ENCODE results near the gene DAB2. TPM values are rescaled to one million over a fixed set of nuclear protein-coding genes. Genes with fewer than 3 reads are reported as not detected.
A peak's percentile ranks its signal among the peaks of the same experiment; 100 is the strongest.

The DAB2 gene
- polyA plus RNA-seq, 1 donor (not counting 4 experiments of a cell fraction or from before 2014, with no cell fraction given) = 10.4 TPM

DNA sequence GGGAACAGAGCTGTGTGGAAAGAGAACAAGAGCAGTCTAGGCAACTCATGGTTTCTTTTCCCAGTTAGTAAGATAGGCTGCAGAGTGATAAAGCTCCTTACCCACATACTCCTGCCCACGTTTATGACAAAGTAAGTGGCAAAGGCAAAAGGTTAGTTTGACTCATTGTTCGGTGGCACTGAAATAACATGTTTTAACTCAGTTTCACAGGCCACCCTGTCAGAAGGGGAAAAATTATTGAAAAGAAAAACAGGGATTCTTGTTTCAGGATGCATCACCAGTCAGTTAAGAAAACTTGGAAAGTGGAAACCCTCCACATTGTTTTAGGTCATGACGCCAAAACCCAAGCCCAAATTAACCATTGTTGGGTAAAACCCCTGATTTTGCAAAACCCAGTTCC is 22.3 kb upstream of the DAB2 start:
- FAIRE-seq = peak; percentile 46
- Histone ChIP-seq H4K20me1 (ENCODE audit: control insufficient read depth, extremely low read depth, insufficient read depth, low read length) (no peaks in the 10 kb centered on the region), H3K27ac (ENCODE audit: control insufficient read depth, insufficient read depth, low read length) (no peak overlapping the region), H2AFZ (ENCODE audit: control insufficient read depth, low read length) (no peak overlapping the region), H3K4me1 (ENCODE audit: control insufficient read depth, extremely low read depth, insufficient read depth, low read length) (no peaks in the 10 kb centered on the region), H3K9ac (ENCODE audit: control insufficient read depth, extremely low read depth, insufficient read depth, low read length) (no peak overlapping the region), H3K27me3 (ENCODE audit: control insufficient read depth, extremely low read depth, insufficient read depth, low read length) (no peaks in the 10 kb centered on the region), H3K79me2 (ENCODE audit: control insufficient read depth, insufficient read depth, low read length) (no peaks in the 10 kb centered on the region), H3K36me3 (ENCODE audit: control insufficient read depth in 2 of 2, extremely low read depth in 1 of 2, insufficient read depth in 2 of 2, low read length in 2 of 2) (no peaks in the 10 kb centered on the region), H3K9me3 (ENCODE audit: control insufficient read depth, low read depth, low read length) (no peaks in the 10 kb centered on the region), H3K4me3 (ENCODE audit: control insufficient read depth in 2 of 3, extremely low read depth in 1 of 3, insufficient read depth in 2 of 3, low read depth in 1 of 3, low read length in 3 of 3) (no peak overlapping the region), H3K4me2 (ENCODE audit: control insufficient read depth, extremely low read depth, insufficient read depth, low read depth, low read length) (no peak overlapping the region), H3K9me1 (ENCODE audit: control insufficient read depth, extremely low read depth, insufficient read depth, low read length) (no peaks in the 10 kb centered on the region)
- DNase-seq (ENCODE audit: low read depth, low spot score) = no peak
- no peak for TF ChIP-seq EZH2 (IDR thresholded peaks at IDR 0.05; ENCODE audit: low read length)
- TF ChIP-seq CTCF (optimal IDR thresholded peaks at IDR 0.05 in 1 of 3, IDR thresholded peaks at IDR 0.05 in 1 of 3, conservative IDR thresholded peaks at IDR 0.05 in 1 of 3; ENCODE audit: extremely low read depth in 1 of 3, insufficient read depth in 2 of 3, low read length in 3 of 3) = no peak
- dilution Hi-C loops (cut with MboI; ENCODE audit: extremely low pct_ligation_motif_present, low sequenced_read_pairs) = no loop called here

DNA sequence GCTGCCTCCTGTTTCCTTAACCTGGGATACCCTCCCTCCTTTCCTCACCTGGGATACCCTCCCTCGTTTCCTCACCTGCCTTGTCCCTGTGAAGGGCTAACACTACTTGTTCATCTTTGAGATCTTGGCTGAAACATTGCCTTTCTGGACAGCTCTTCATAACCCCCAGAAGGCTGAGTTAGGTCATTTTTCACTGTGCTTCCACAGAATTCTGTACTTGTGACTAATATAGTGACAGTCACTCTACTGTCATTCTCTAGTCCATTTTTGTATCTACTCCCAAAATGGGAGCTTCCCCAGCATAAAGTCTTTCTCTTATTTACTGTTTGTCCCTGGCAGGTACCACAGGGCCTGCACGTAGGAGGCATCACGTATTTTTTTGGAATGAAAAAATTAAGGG is 21.5 kb upstream of the DAB2 start:
- H3K27me3 ChIP-seq (ENCODE audit: control insufficient read depth, extremely low read depth, insufficient read depth, low read length) = no peaks in the 10 kb centered on the region
- H4K20me1 ChIP-seq (ENCODE audit: control insufficient read depth, extremely low read depth, insufficient read depth, low read length) = no peaks in the 10 kb centered on the region
- H3K27ac ChIP-seq (ENCODE audit: control insufficient read depth, insufficient read depth, low read length) = no peak overlapping the region
- no peaks in the 10 kb centered on the region for H3K79me2 ChIP-seq (ENCODE audit: control insufficient read depth, insufficient read depth, low read length)
- H3K4me3 ChIP-seq (ENCODE audit: control insufficient read depth in 2 of 3, extremely low read depth in 1 of 3, insufficient read depth in 2 of 3, low read depth in 1 of 3, low read length in 3 of 3) = no peak overlapping the region
- no peak overlapping the region for H3K4me2 ChIP-seq (ENCODE audit: control insufficient read depth, extremely low read depth, insufficient read depth, low read depth, low read length)
- no peaks in the 10 kb centered on the region for H3K9me1 ChIP-seq (ENCODE audit: control insufficient read depth, extremely low read depth, insufficient read depth, low read length)
- DNase-seq (ENCODE audit: low read depth, low spot score) = no peak
- no peaks in the 10 kb centered on the region for H3K36me3 ChIP-seq (ENCODE audit: control insufficient read depth in 2 of 2, extremely low read depth in 1 of 2, insufficient read depth in 2 of 2, low read length in 2 of 2)
- no peak for TF ChIP-seq EZH2 (IDR thresholded peaks at IDR 0.05; ENCODE audit: low read length)
- no peak for TF ChIP-seq CTCF (optimal IDR thresholded peaks at IDR 0.05 in 1 of 3, IDR thresholded peaks at IDR 0.05 in 1 of 3, conservative IDR thresholded peaks at IDR 0.05 in 1 of 3; ENCODE audit: extremely low read depth in 1 of 3, insufficient read depth in 2 of 3, low read length in 3 of 3)
- no peaks in the 10 kb centered on the region for H3K9me3 ChIP-seq (ENCODE audit: control insufficient read depth, low read depth, low read length)
- H2AFZ ChIP-seq (ENCODE audit: control insufficient read depth, low read length) = no peak overlapping the region
- no peak for FAIRE-seq
- no peak overlapping the region for H3K9ac ChIP-seq (ENCODE audit: control insufficient read depth, extremely low read depth, insufficient read depth, low read length)
- H3K4me1 ChIP-seq (ENCODE audit: control insufficient read depth, extremely low read depth, insufficient read depth, low read length) = no peaks in the 10 kb centered on the region
- dilution Hi-C loops (cut with MboI; ENCODE audit: extremely low pct_ligation_motif_present, low sequenced_read_pairs) = no loop called here
